Measurements from ENCODE around the gene ZP1. TPM values are rescaled to one million over a fixed set of nuclear protein-coding genes. Genes with fewer than 3 reads are reported as not detected.

The ZP1 gene
- total and polyA plus RNA-seq, 8 donors: 0.11 TPM; not detected in 7

GRCh38 chr11:60924110-60924905, 57.0 kb downstream of the ZP1 start, which contains the start of gene TMEM132A:
Gene TMEM132A, plus strand, starts transcription at chr11:60924460. Its CDS starts 174 bp downstream, at chr11:60924634.
- peaks cover 0 to 41% of the 10 kb centered on the region in 2 donors for H3K36me3 ChIP-seq
- H3K27me3 ChIP-seq: peaks cover 9 to 48% of the 10 kb centered on the region in 2 donors
- no peak for TF ChIP-seq CTCF (IDR thresholded peaks at IDR 0.05)
- peak in 2 of 4 donors; percentile 74 for DNase-seq
- no peaks in the 10 kb centered on the region for H3K9me3 ChIP-seq
- peak; percentile 93 for ATAC-seq
- peak within 1 kb of the TSS; percentile 56 to 69 for H3K4me3 ChIP-seq
- peaks cover 9 to 36% of the 10 kb centered on the region in 2 donors for H3K4me1 ChIP-seq
- intact Hi-C loops (cut with DNase I): no loop called here
- H3K27ac ChIP-seq: no peak within 1 kb of the TSS

Other genes starting within 250 kb of the ZP1 start
- 10 to 100 TPM in 1 of 2 donors, not detected in 1; 11.8 TPM for gene MS4A8, start 167.9 kb upstream of the ZP1 start, total RNA-seq
- 10 to 100 TPM in 4 of 6 donors, 1 to 10 TPM in 2; 4.9 to 18.1 (median 14.4) TPM for gene MS4A8, start 167.9 kb upstream of the ZP1 start, polyA plus RNA-seq (ENCODE audit: insufficient read length in 6 of 6)
- gene MS4A18, start 142.8 kb upstream of the ZP1 start, total RNA-seq: not detected
- not detected for gene MS4A18, start 142.8 kb upstream of the ZP1 start, polyA plus RNA-seq (ENCODE audit: insufficient read length in 6 of 6)
- gene MS4A15, start 110.7 kb upstream of the ZP1 start, total RNA-seq: 10 to 100 TPM in 1 of 2 donors, 1 to 10 TPM in 1; 8.7 to 13.4 TPM
- gene MS4A15, start 110.7 kb upstream of the ZP1 start, polyA plus RNA-seq (ENCODE audit: insufficient read length in 6 of 6): not detected
- gene MS4A10, start 82.2 kb upstream of the ZP1 start, total RNA-seq: not detected
- gene MS4A10, start 82.2 kb upstream of the ZP1 start, polyA plus RNA-seq (ENCODE audit: insufficient read length in 6 of 6): under 1 TPM in 5 of 6 donors, not detected in 1; 0.08 to 0.13 (median 0.10) TPM
- gene CCDC86, start 25.4 kb upstream of the ZP1 start, total RNA-seq: 10 to 100 TPM; 10.2 to 23.1 TPM
- 10 to 100 TPM; 12.5 to 21.0 (median 16.5) TPM for gene CCDC86, start 25.4 kb upstream of the ZP1 start, polyA plus RNA-seq (ENCODE audit: insufficient read length in 6 of 6)
- under 1 TPM in 1 of 2 donors, not detected in 1; 0.21 TPM for gene PTGDR2, start 11.6 kb upstream of the ZP1 start, total RNA-seq
- under 1 TPM; 0.17 to 0.41 (median 0.21) TPM for gene PTGDR2, start 11.6 kb upstream of the ZP1 start, polyA plus RNA-seq (ENCODE audit: insufficient read length in 6 of 6)
- 10 to 100 TPM; 49.1 to 76.8 TPM for gene PRPF19, start 39.0 kb downstream of the ZP1 start, total RNA-seq
- 100 to 1,000 TPM; 112 to 144 (median 122) TPM for gene PRPF19, start 39.0 kb downstream of the ZP1 start, polyA plus RNA-seq (ENCODE audit: insufficient read length in 6 of 6)
- 100 to 1,000 TPM; 105 to 130 TPM for gene TMEM109, start 46.6 kb downstream of the ZP1 start, total RNA-seq
- 100 to 1,000 TPM in 1 of 6 donors, 10 to 100 TPM in 5; 82.9 to 100 (median 91.5) TPM for gene TMEM109, start 46.6 kb downstream of the ZP1 start, polyA plus RNA-seq (ENCODE audit: insufficient read length in 6 of 6)
- gene TMEM132A, start 56.9 kb downstream of the ZP1 start, total RNA-seq: 10 to 100 TPM; 12.3 to 37.1 TPM
- 10 to 100 TPM; 41.8 to 67.8 (median 47.7) TPM for gene TMEM132A, start 56.9 kb downstream of the ZP1 start, polyA plus RNA-seq (ENCODE audit: insufficient read length in 6 of 6)
- 10 to 100 TPM; 60.4 to 96.4 TPM for gene SLC15A3, start 84.6 kb downstream of the ZP1 start, total RNA-seq
- gene SLC15A3, start 84.6 kb downstream of the ZP1 start, polyA plus RNA-seq (ENCODE audit: insufficient read length in 6 of 6): 10 to 100 TPM; 13.8 to 23.1 (median 17.2) TPM
- gene CD6, start 104.1 kb downstream of the ZP1 start, total RNA-seq: 1 to 10 TPM; 1.7 to 6.3 TPM
- 1 to 10 TPM in 3 of 6 donors, under 1 TPM in 3; 0.66 to 2.0 (median 1.3) TPM for gene CD6, start 104.1 kb downstream of the ZP1 start, polyA plus RNA-seq (ENCODE audit: insufficient read length in 6 of 6)
- 1 to 10 TPM in 1 of 2 donors, under 1 TPM in 1; 0.79 to 4.0 TPM for gene CD5, start 234.9 kb downstream of the ZP1 start, total RNA-seq
- gene CD5, start 234.9 kb downstream of the ZP1 start, polyA plus RNA-seq (ENCODE audit: insufficient read length in 6 of 6): under 1 TPM; 0.20 to 0.51 (median 0.32) TPM

Data from left lung (tissue), 10 donors.